ENCODE data around the gene PSTPIP2.

PSTPIP2 gene

GRCh38 chr18:45978084-45978483 is 94.0 kb downstream of the PSTPIP2 start:
- H3K27ac ChIP-seq (replicated peaks) = peak overlapping the region; percentile 84
- peak; percentile 81 to 88 for DNase-seq (ENCODE audit: low read depth in 1 of 2, low spot score in 1 of 2)

GRCh38 chr18:45976974-45977373 is 95.1 kb downstream of the PSTPIP2 start:
- DNase-seq (ENCODE audit: low read depth in 1 of 2, low spot score in 1 of 2) = no peak
- Histone ChIP-seq H3K4me3 (replicated peaks; ENCODE audit: insufficient read depth, low read length) (no peak overlapping the region), H3K27ac (replicated peaks) (peak overlapping the region; percentile 84), H3K27me3 (ENCODE audit: insufficient read depth, poor library complexity, severe bottlenecking) (no peaks in the 10 kb centered on the region)
- no peak for TF ChIP-seq POLR2AphosphoS5 (IDR thresholded peaks at IDR 0.05; ENCODE audit: low read depth)
- no peak for TF ChIP-seq REST (IDR thresholded peaks at IDR 0.05; ENCODE audit: insufficient replicate concordance, low read depth)
- TF ChIP-seq CTCF (IDR thresholded peaks at IDR 0.05; ENCODE audit: insufficient read depth, low read length) = no peak
- TF ChIP-seq GABPA (IDR thresholded peaks at IDR 0.05; ENCODE audit: low read depth) = no peak
- no peak for TF ChIP-seq SPI1 (IDR thresholded peaks at IDR 0.05; ENCODE audit: borderline replicate concordance, low read depth)

More at GRCh38 chr18:45978084-45978483, 94.0 kb downstream of the PSTPIP2 start:
- TF ChIP-seq REST (IDR thresholded peaks at IDR 0.05; ENCODE audit: insufficient replicate concordance, low read depth) (no peak), SPI1 (IDR thresholded peaks at IDR 0.05; ENCODE audit: borderline replicate concordance, low read depth) (no peak), GABPA (IDR thresholded peaks at IDR 0.05; ENCODE audit: low read depth) (no peak), CTCF (IDR thresholded peaks at IDR 0.05; ENCODE audit: insufficient read depth, low read length) (no peak), POLR2AphosphoS5 (IDR thresholded peaks at IDR 0.05; ENCODE audit: low read depth) (no peak)
- Histone ChIP-seq H3K4me3 (replicated peaks; ENCODE audit: insufficient read depth, low read length) (no peak overlapping the region), H3K27me3 (ENCODE audit: insufficient read depth, poor library complexity, severe bottlenecking) (no peaks in the 10 kb centered on the region)

- Histone ChIP-seq H3K27me3 (ENCODE audit: insufficient read depth, poor library complexity, severe bottlenecking) (no peaks in the 10 kb centered on the region), H3K27ac (replicated peaks) (peak overlapping the region; percentile 84), H3K4me3 (replicated peaks; ENCODE audit: insufficient read depth, low read length) (no peak overlapping the region)
- TF ChIP-seq POLR2AphosphoS5 (IDR thresholded peaks at IDR 0.05; ENCODE audit: low read depth) (no peak), REST (IDR thresholded peaks at IDR 0.05; ENCODE audit: insufficient replicate concordance, low read depth) (no peak), CTCF (IDR thresholded peaks at IDR 0.05; ENCODE audit: insufficient read depth, low read length) (no peak), GABPA (IDR thresholded peaks at IDR 0.05; ENCODE audit: low read depth) (no peak), SPI1 (IDR thresholded peaks at IDR 0.05; ENCODE audit: borderline replicate concordance, low read depth) (no peak)
- no peak for DNase-seq (ENCODE audit: low read depth in 1 of 2, low spot score in 1 of 2)
Observed at GRCh38 chr18:45976566-45976965, 95.5 kb downstream of the PSTPIP2 start.

Measured in HL-60 (cell line).